ENCODE measurements around the gene GRIN1. TPM values are rescaled to one million over a fixed set of nuclear protein-coding genes. Genes with fewer than 3 reads are reported as not detected.

The GRIN1 gene
- total RNA-seq, 2 donors from 2014 or later: not detected

GRCh38 chr9:137097761-137098462, 41.0 kb upstream of the GRIN1 start:
- Histone ChIP-seq H3K9me3 (no peaks in the 10 kb centered on the region), H3K27ac (no peak overlapping the region), H3K4me3 (no peak overlapping the region), H3K36me3 (peaks cover 61% of the 10 kb centered on the region), H3K27me3 (no peaks in the 10 kb centered on the region), H3K4me1 (no peaks in the 10 kb centered on the region)
- no peak for DNase-seq (ENCODE audit: low spot score)
- no peak for TF ChIP-seq CTCF (IDR thresholded peaks at IDR 0.05)

- Histone ChIP-seq H3K36me3 (peaks cover 72% of the 10 kb centered on the region), H3K27me3 (no peaks in the 10 kb centered on the region), H3K4me1 (no peaks in the 10 kb centered on the region), H3K27ac (no peak overlapping the region), H3K4me3 (no peak overlapping the region), H3K9me3 (no peaks in the 10 kb centered on the region)
- TF ChIP-seq CTCF (IDR thresholded peaks at IDR 0.05): no peak
- DNase-seq (ENCODE audit: low spot score): no peak
Observed at GRCh38 chr9:137099231-137099630, 39.7 kb upstream of the GRIN1 start.

- H3K9me3 ChIP-seq: no peaks in the 10 kb centered on the region
- no peak for TF ChIP-seq CTCF (IDR thresholded peaks at IDR 0.05)
- no peaks in the 10 kb centered on the region for H3K4me1 ChIP-seq
- no peak overlapping the region for H3K4me3 ChIP-seq
- H3K36me3 ChIP-seq: peaks cover 91% of the 10 kb centered on the region
- no peak for DNase-seq (ENCODE audit: low spot score)
- no peaks in the 10 kb centered on the region for H3K27me3 ChIP-seq
- no peak overlapping the region for H3K27ac ChIP-seq
Observed at GRCh38 chr9:137103206-137103999, 35.6 kb upstream of the GRIN1 start.

- no peak for DNase-seq (ENCODE audit: low spot score)
- no peaks in the 10 kb centered on the region for H3K27me3 ChIP-seq
- H3K9me3 ChIP-seq: no peaks in the 10 kb centered on the region
- no peaks in the 10 kb centered on the region for H3K4me1 ChIP-seq
- no peak overlapping the region for H3K27ac ChIP-seq
- H3K36me3 ChIP-seq: peaks cover 95% of the 10 kb centered on the region
- no peak overlapping the region for H3K4me3 ChIP-seq
- TF ChIP-seq CTCF (IDR thresholded peaks at IDR 0.05): no peak
Observed at GRCh38 chr9:137105814-137106661, 32.9 kb upstream of the GRIN1 start.

- H3K27ac ChIP-seq: no peak overlapping the region
- peaks cover 92% of the 10 kb centered on the region for H3K36me3 ChIP-seq
- no peaks in the 10 kb centered on the region for H3K4me1 ChIP-seq
- DNase-seq (ENCODE audit: low spot score): no peak
- H3K9me3 ChIP-seq: no peaks in the 10 kb centered on the region
- H3K4me3 ChIP-seq: no peak overlapping the region
- TF ChIP-seq CTCF (IDR thresholded peaks at IDR 0.05): no peak
- H3K27me3 ChIP-seq: no peaks in the 10 kb centered on the region
Observed at GRCh38 chr9:137106662-137107250, 32.2 kb upstream of the GRIN1 start.

Data from right atrium auricular region (tissue), 2 donors.